LNCAP (cell line): ENCODE data around the gene SDC3.

Experiments
- CTCF ChIP-seq: fragments of 450-650 bp; IDR thresholded peaks from 2 replicates; pipeline ENCODE4 v1.5.1; 2017; ENCODE audit warnings: mild to moderate bottlenecking

SDC3 gene

DNA sequence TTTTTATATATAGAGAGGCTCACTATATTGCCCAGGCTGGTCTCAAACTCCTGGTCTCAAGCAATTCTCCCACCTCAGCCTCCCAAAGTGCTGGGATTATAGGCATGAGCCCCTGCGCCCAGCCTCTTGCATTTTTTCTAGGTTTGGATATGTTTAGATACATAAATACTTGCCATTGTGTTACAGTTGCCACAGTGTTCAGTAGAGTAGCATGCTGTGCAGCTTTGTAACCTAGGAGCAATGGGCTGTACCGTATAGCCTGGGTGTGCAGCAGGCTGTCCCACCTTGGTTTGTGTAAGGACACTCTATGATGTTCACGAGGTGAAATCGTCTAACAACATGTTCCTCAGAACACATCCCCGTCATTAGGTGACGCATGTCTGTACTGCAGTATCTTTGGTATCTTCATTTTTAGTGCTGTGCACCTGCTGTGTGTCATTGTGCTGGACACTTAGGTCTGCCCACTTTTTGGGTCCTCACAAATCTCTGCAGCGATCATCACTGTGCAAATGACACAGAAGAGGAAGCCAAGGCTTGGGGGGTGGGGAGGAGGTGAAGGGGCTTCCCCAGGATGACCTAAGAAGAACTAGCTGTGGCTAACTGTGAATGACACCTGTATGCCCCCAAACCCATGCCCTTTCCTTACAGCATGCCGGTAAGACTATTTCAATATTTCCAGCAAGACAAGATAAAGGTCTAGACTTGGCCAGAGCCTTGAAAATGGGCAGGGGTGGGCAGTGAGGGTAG is 44.5 kb downstream of the SDC3 start:
- TF ChIP-seq CTCF = no peak

DNA sequence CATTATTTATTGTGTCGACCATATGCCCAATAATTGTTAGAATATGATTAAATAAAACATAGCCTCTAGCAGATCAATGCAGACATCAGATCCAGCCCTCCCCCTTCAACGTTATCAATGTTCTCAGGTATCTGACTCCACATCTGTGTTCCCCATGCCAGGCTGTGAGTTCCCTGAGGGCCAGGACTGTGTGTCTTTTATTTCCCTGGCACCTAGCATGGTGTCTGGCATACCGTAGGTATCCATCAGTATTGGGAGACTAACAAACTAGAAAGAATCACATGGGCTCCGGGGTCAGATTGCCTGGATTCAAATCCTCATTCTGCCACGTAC is 48.3 kb downstream of the SDC3 start:
- no peak for TF ChIP-seq CTCF

DNA sequence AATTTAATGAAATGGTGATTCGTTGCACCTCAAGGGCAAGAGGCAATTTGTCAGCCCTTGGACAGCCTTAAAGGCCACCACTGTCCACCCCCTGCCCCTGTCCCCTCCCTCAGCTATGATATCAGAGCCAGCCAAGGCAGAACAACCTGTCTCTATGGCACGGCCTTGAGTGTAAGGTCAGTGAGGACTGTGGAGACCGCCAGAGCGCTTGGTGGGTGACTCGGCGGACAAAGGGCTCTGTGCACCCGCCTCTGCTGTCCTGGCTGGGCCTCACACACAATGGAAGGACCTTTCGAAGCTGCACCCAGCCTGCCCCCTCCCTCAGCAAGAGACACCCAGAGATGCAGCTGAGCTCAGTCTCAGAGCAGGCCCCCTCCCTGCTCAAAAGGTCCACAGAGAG is 50.6 kb downstream of the SDC3 start:
- TF ChIP-seq CTCF = no peak

GRCh38 chr1:30857062-30857461 is 51.5 kb downstream of the SDC3 start:
- TF ChIP-seq CTCF = no peak

DNA sequence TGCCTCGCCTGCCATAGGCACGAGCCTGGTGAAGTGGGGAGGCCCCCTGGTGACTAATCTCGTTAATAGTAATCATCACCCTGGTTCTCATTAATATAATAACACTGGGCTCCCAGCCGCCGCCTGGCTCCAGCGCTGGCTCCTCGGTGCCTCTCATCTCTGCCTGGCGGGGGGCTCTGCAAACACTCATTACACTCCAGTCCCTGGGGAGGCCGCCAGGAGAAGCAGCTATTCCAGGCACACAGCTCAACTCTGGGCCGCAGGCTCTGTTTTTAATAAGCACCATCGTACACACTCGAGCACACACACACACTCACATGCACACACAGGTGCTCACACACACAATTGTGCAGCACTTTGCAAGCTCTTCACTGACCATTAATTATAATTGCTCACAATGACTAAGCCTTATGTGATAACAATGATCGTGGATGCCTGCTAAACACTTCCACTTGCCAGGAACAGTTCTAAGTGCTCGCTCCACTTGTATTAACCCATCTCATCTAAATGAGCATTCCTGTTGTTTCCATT is 52.2 kb downstream of the SDC3 start:
- no peak for TF ChIP-seq CTCF

DNA sequence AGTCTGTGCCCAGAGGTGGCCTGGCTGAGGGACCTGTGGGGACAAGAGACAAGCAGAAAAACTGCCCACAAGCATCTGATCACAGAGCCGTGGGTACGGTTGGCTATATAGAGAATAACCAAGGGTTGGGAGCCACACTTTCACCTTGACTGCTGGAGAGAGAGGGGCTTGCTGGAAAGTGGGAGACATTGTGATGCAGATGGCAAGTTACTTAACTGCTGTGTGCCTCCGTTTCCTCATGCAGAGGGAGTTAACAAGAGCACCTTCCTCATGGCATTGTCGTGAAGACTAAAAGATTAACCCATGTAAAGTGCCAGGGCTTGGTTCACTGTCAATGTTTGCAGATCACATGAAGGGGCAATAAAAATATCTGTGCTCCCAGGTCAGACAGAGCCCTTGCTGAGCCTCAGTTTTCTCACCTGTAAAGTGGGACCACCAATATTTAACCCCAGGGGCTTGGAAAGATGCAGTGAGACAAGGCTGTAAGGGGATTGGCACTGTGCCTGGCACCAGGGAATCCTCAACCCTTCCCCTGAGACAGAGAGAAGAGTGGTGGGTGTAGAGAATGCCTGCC is 52.8 kb downstream of the SDC3 start:
- TF ChIP-seq CTCF = no peak

DNA sequence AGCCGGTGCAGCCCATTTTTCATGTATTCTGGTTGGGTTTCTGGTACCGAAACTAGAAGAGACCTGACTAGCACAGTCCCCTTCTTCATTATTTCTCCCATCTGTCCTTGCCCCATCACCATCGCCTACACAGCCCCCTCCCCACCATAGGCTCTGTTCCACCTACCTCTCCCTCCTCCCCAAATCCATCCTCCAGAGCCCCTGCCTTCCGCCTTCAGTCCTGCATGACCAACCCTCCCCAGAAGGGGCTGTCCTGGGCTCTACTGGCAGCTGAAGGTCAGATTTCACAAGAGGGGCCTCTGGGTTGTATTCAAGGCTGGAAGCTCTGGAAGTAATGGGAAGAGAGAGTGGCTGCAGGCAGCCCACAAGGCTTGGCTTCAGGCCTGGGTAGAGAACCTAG is 55.2 kb downstream of the SDC3 start:
- no peak for TF ChIP-seq CTCF
